ENCODE results near the gene RIN1. TPM values are rescaled to one million over a fixed set of nuclear protein-coding genes. Genes with fewer than 3 reads are reported as not detected.

The RIN1 gene
- total RNA-seq, 1 experiment from 2014 or later: 5.4 TPM

- Mint-ChIP-seq H3K27ac (no peak overlapping the region; a peak in 1 of 7 replicates), H3K36me3 (ENCODE audit: insufficient read depth in 1 of 3, low read depth in 3 of 3) (peaks cover 0 to 5% (median 0%) of the 10 kb centered on the region in 3 experiments; a peak in 3 of 7 replicates), H3K9me3 (no peaks in the 10 kb centered on the region), H3K27me3 (ENCODE audit: low read depth) (peaks cover 10% of the 10 kb centered on the region), H3K4me3 (no peak overlapping the region; a peak in 1 of 5 replicates), H3K4me1 (peaks cover 9 to 18% of the 10 kb centered on the region in 2 experiments)
- Histone ChIP-seq H2AFZ (ENCODE audit: low read length) (no peak overlapping the region), H4K8ac (replicated peaks; ENCODE audit: insufficient read length, low read depth, low read length) (no peak overlapping the region), H2BK120ac (ENCODE audit: low read depth, low read length, poor library complexity, severe bottlenecking) (no peak overlapping the region), H2BK15ac (ENCODE audit: low read depth, low read length) (no peak overlapping the region), H3K56ac (ENCODE audit: insufficient read length, low read depth, low read length) (no peak overlapping the region), H3K23ac (ENCODE audit: insufficient read length, low read depth, low read length) (no peak overlapping the region), H3K18ac (ENCODE audit: insufficient read length, low read depth, low read length) (no peak overlapping the region), H3K4me2 (ENCODE audit: insufficient read depth, insufficient read length, low read length) (no peak overlapping the region), H3K4me1 (ENCODE audit: insufficient read depth, low read length) (0 out of 2 replicates have a peak, but pooled peaks cover 3% of the 10 kb centered on the region), H2BK20ac (ENCODE audit: low read depth, low read length, poor library complexity, severe bottlenecking) (no peak overlapping the region), H3K14ac (ENCODE audit: insufficient read depth, low read length) (no peak overlapping the region), H4K20me1 (ENCODE audit: control insufficient read depth, insufficient read depth, insufficient read length) (no peaks in the 10 kb centered on the region), H3K27me3 (ENCODE audit: insufficient read depth, low read length) (no peaks in the 10 kb centered on the region), H3K9ac (ENCODE audit: extremely low read depth, insufficient read length, low read length) (no peak overlapping the region), H4K91ac (ENCODE audit: insufficient read length, low read depth, low read length) (no peak overlapping the region), H2AK5ac (ENCODE audit: insufficient read length, low read length) (no peak overlapping the region), H3K79me1 (ENCODE audit: insufficient read depth, low read depth, low read length, poor library complexity, severe bottlenecking) (no peaks in the 10 kb centered on the region), H3K4ac (ENCODE audit: low read depth, low read length) (no peak overlapping the region), H2BK12ac (ENCODE audit: insufficient read length, low read depth, low read length) (no peak overlapping the region), H3K23me2 (ENCODE audit: insufficient read length, low read depth, low read length, poor library complexity, severe bottlenecking) (no peaks in the 10 kb centered on the region), H4K5ac (ENCODE audit: insufficient read length, low read depth, low read length) (no peak overlapping the region), H3K9me3 (ENCODE audit: control insufficient read depth, low read depth, low read length) (no peaks in the 10 kb centered on the region), H2BK5ac (ENCODE audit: insufficient read length, low read length) (no peak overlapping the region), H3T11ph (ENCODE audit: low read length) (no peak overlapping the region), H3K79me2 (ENCODE audit: insufficient read depth, low read length) (no peaks in the 10 kb centered on the region), H3K27ac (ENCODE audit: insufficient read length, low read depth, low read length) (no peak overlapping the region)
- WGBS (ENCODE audit: extremely low coverage, insufficient read length, low lambda C conversion rate): no CpG with 5 or more reads among the region's 3 CpGs
- TF ChIP-seq CTCF (conservative IDR thresholded peaks at IDR 0.05): no peak
- DNase-seq: no peak
Observed at GRCh38 chr11:66329165-66329673, 7.0 kb downstream of the RIN1 start.

Data from H9 (cell line).